HepG2 (cell line): ENCODE results near the gene UBE2G2. TPM values are rescaled to one million over a fixed set of nuclear protein-coding genes. Genes with fewer than 3 reads are reported as not detected.

Experiments used
- CEBPB ChIP-seq: IDR thresholded peaks from 2 replicates; pipeline ENCODE4 v1.6.1; 2011; ENCODE audit warnings: low read depth, low read length, improper control_type of control experiment, borderline replicate concordance
- EHMT2 ChIP-seq: fragments of 200-600 bp; sonication (generic); IDR thresholded peaks from 2 replicates; pipeline ENCODE4 v1.7.0; 2017; ENCODE audit warnings: antibody characterized with exemption, low read depth, low read length, borderline replicate concordance
- ERF ChIP-seq: IDR thresholded peaks from 2 replicates; pipeline ENCODE4 v1.6.1; 2018; ENCODE audit warnings: missing biosample characterization, missing genetic modification reagents
- ESRRA ChIP-seq: sonication (generic); formaldehyde crosslinking; IDR thresholded peaks from 2 replicates; pipeline ENCODE4 v1.5.1; 2020; ENCODE audit warnings: mild to moderate bottlenecking, low read depth, missing genetic modification reagents
- HDAC6 ChIP-seq: fragments of 200-600 bp; sonication (generic); IDR thresholded peaks from 2 replicates; pipeline ENCODE4 v1.7.0; 2017; ENCODE audit warnings: mild to moderate bottlenecking, antibody characterized with exemption, low read length, low read depth
- MXI1 ChIP-seq: IDR thresholded peaks from 3 replicates; pipeline ENCODE4 v1.6.1; 2012; ENCODE audit warnings: low read depth, low read length, inconsistent platforms, borderline replicate concordance
- MYC ChIP-seq: sonication (generic); formaldehyde crosslinking; IDR thresholded peaks from 2 replicates; pipeline ENCODE4 v1.9.0; 2021; ENCODE audit warnings: missing genetic modification reagents, borderline replicate concordance
- NCOA2 ChIP-seq: sonication (generic); formaldehyde crosslinking; IDR thresholded peaks from 2 replicates; pipeline ENCODE4 v1.8.0; 2022; ENCODE audit warnings: inconsistent platforms
- PITX1 ChIP-seq: sonication (generic); formaldehyde crosslinking; IDR thresholded peaks from 2 replicates; pipeline ENCODE4 v1.5.1; 2020; ENCODE audit warnings: mild to moderate bottlenecking, missing genetic modification reagents
- POLR2G ChIP-seq: fragments of 200-400 bp; formaldehyde crosslinking; IDR thresholded peaks from 2 replicates; pipeline ENCODE4 v1.6.1; 2018; ENCODE audit warnings: mild to moderate bottlenecking, low read depth, low read length, moderate library complexity
- RFXANK ChIP-seq: IDR thresholded peaks from 2 replicates; pipeline ENCODE4 v1.6.1; 2016
- RNF2 ChIP-seq: fragments of 450-650 bp; conservative IDR thresholded peaks from 2 replicates; pipeline ENCODE4 v1.6.1; 2016; ENCODE audit warnings: low read depth
- SP4 ChIP-seq: sonication (generic); formaldehyde crosslinking; IDR thresholded peaks from 2 replicates; pipeline ENCODE4 v1.8.1; 2023; ENCODE audit warnings: mild to moderate bottlenecking, missing genetic modification reagents
- TFE3 ChIP-seq: IDR thresholded peaks from 2 replicates; pipeline ENCODE4 v1.6.1; 2016
- YEATS2 ChIP-seq: sonication (generic); formaldehyde crosslinking; IDR thresholded peaks from 2 replicates; pipeline ENCODE4 v1.4.0; 2020; ENCODE audit warnings: missing genetic modification reagents, borderline replicate concordance
- ZNF205 ChIP-seq: IDR thresholded peaks from 2 replicates; pipeline ENCODE4 v1.6.1; 2018; ENCODE audit warnings: missing biosample characterization, missing genetic modification reagents
- ZNF318 ChIP-seq: sonication (generic); formaldehyde crosslinking; IDR thresholded peaks from 2 replicates; pipeline ENCODE4 v1.4.0; 2020; ENCODE audit warnings: mild to moderate bottlenecking, missing genetic modification reagents
- ZNF556 ChIP-seq: sonication (generic); formaldehyde crosslinking; IDR thresholded peaks from 2 replicates; pipeline ENCODE4 v1.4.0; 2020; ENCODE audit warnings: mild to moderate bottlenecking, missing genetic modification reagents, borderline replicate concordance
- ZNF598 ChIP-seq: sonication (generic); formaldehyde crosslinking; IDR thresholded peaks from 2 replicates; pipeline ENCODE4 v1.5.1; 2020; ENCODE audit warnings: mild to moderate bottlenecking, missing genetic modification reagents, borderline replicate concordance
- ZNF737 ChIP-seq: sonication (generic); formaldehyde crosslinking; IDR thresholded peaks from 2 replicates; pipeline ENCODE4 v1.5.0; 2020; ENCODE audit warnings: missing genetic modification reagents, mild to moderate bottlenecking, borderline replicate concordance
- ZNF782 ChIP-seq: sonication (generic); formaldehyde crosslinking; IDR thresholded peaks from 2 replicates; pipeline ENCODE4 v1.4.0; 2020; ENCODE audit warnings: missing genetic modification reagents, mild to moderate bottlenecking, borderline replicate concordance
- polyA plus RNA-seq, 8 experiments: library from polyadenylated mRNA; depleted of rRNA in 3 of 8; stranded (reverse) in 7 of 8; unstranded in 1 of 8; fragments of >200 nt; fragmentation: Illumina TruSeq in 4 of 8; extraction: Trizol in 4 of 8; gene quantifications; 2 replicates each; pipeline versions ENCODE4 v1.2.1 to v1.2.3, GENCODE V29; 2011 to 2016; ENCODE audit warnings: low read depth in 4 of 8, missing spikeins in 1 of 8, mixed read lengths in 1 of 8; ENCODE audit not compliant: insufficient read depth in 1 of 8
- total RNA-seq, 5 experiments: library from RNA; depleted of rRNA; stranded (reverse); fragments of >200 nt; fragmentation: Illumina TruSeq; extraction: Trizol; gene quantifications; 2 replicates each; pipeline ENCODE4 v1.2.3, GENCODE V29; 2016; ENCODE audit warnings: low read depth in 1 of 5

The UBE2G2 gene
- total and polyA plus RNA-seq, 2 of the 13 experiments (the other 11 are each of a cell fraction or from before 2014, with no cell fraction given) = 55.4 to 92.0 TPM

GRCh38 chr21:44846485-44847260 is 45.1 kb upstream of the UBE2G2 start (continued):
- no peak for TF ChIP-seq ZNF205 (CRISPR knock-in tag)
- peak; percentile 32; the same call in 1 of the 2 replicates for TF ChIP-seq ERF
- no peak for TF ChIP-seq SP4 (CRISPR knock-in tag)
- TF ChIP-seq RFXANK = no peak
- TF ChIP-seq MYC (CRISPR knock-in tag) = peak; percentile 64
- 0 out of 2 replicates have a peak, but pooled peaks have one; percentile 29 for TF ChIP-seq ZNF556
- TF ChIP-seq CEBPB = no peak
- 0 out of 2 replicates have a peak, but pooled peaks have one; percentile 2 for TF ChIP-seq ESRRA
- TF ChIP-seq HDAC6 = no peak
- peak; percentile 78; the same call in 1 of the 3 replicates for TF ChIP-seq MXI1
- no peak for TF ChIP-seq RNF2
- TF ChIP-seq PITX1 = peak; percentile 55; the same call in 1 of the 2 replicates
- no peak for TF ChIP-seq ZNF598 (CRISPR knock-in tag)
- TF ChIP-seq ZNF318 (CRISPR knock-in tag) = no peak
- no peak for TF ChIP-seq EHMT2
- TF ChIP-seq NCOA2 = no peak
- TF ChIP-seq ZNF737 (CRISPR knock-in tag) = no peak
- peak; percentile 26; the same call in 1 of the 2 replicates for TF ChIP-seq TFE3 (CRISPR knock-in tag)
- no peak; the same call in 1 of the 2 replicates for TF ChIP-seq ZNF782
- TF ChIP-seq YEATS2 (CRISPR knock-in tag) = no peak
- peak; percentile 51 for TF ChIP-seq POLR2G
